Kidney glomerular epithelial cell (primary cell): ENCODE measurements around the gene PRIMPOL.
"Not testable (repeated sequence)": the region's sequence is repeated elsewhere in the genome, so short reads cannot be mapped to it uniquely, and the experiment has no call there.

Source experiments
- DNase-seq: peaks from one replicate; lab custom pipeline; 2025; lab: John Stamatoyannopoulos, UW

Gene PRIMPOL, protein sequence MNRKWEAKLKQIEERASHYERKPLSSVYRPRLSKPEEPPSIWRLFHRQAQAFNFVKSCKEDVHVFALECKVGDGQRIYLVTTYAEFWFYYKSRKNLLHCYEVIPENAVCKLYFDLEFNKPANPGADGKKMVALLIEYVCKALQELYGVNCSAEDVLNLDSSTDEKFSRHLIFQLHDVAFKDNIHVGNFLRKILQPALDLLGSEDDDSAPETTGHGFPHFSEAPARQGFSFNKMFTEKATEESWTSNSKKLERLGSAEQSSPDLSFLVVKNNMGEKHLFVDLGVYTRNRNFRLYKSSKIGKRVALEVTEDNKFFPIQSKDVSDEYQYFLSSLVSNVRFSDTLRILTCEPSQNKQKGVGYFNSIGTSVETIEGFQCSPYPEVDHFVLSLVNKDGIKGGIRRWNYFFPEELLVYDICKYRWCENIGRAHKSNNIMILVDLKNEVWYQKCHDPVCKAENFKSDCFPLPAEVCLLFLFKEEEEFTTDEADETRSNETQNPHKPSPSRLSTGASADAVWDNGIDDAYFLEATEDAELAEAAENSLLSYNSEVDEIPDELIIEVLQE

GRCh38 chr4:184649026-184649970 is at the start of gene PRIMPOL, which contains the start of gene CASP3:
TSS of gene PRIMPOL (plus strand) at chr4:184649738. CDS start at chr4:184657141, 7,403 bp downstream.
TSS of gene CASP3 (minus strand) at chr4:184649447. CDS start at chr4:184638453, 10,994 bp downstream.
- peak; percentile 88 for DNase-seq

DNA sequence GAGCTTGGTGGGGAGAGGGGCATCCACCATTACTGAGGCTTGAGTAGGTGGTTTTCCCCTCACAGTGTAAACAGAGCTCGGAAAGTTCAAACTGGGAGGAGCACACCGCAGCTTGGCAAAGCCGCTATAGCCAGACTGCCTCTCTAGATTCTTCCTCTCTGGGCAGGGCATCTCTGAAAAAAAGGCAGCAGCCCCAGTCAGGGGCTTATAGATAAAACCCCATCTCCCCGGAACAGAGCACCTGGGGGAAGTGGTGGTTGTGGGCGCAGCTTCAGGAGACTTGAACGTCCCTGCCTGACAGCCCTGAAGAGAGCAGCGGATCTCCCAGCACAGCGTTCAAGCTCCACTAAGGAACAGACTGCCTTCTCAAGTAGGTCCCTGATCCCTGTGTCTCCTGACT is 48.6 kb upstream of the PRIMPOL start:
- not testable (repeated sequence) for DNase-seq

- DNase-seq: not testable (repeated sequence)
Measured at GRCh38 chr4:184602857-184603256, 46.7 kb upstream of the PRIMPOL start.

GRCh38 chr4:184607429-184607828 is 42.1 kb upstream of the PRIMPOL start:
- not testable (repeated sequence) for DNase-seq

DNA sequence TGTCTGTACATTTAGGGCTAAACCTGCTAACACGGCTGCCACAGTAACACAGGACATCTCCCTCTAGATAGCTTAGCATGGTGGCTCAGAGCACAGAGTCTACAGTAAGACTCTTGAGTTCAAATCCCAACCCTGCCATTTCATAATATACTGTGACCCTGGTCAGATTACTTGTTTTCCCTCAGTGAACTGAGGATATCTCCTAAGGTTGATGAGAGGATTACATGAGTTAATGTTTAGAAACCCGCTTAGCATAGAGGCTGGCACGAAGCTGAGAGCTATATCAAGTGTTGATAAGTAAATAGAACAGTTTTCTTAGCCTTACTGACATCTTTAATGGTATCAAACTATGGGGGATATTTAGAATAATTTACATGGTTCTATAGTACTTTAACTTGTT is 37.5 kb upstream of the PRIMPOL start:
- DNase-seq: no peak

GRCh38 chr4:184613405-184613804 is 36.1 kb upstream of the PRIMPOL start:
- no peak for DNase-seq

GRCh38 chr4:184614509-184614908 is 35.0 kb upstream of the PRIMPOL start:
- no peak for DNase-seq

- not testable (repeated sequence) for DNase-seq
Measured at GRCh38 chr4:184616168-184616567, 33.4 kb upstream of the PRIMPOL start.

- no peak for DNase-seq
Measured at GRCh38 chr4:184616633-184617551, 32.6 kb upstream of the PRIMPOL start.

DNA sequence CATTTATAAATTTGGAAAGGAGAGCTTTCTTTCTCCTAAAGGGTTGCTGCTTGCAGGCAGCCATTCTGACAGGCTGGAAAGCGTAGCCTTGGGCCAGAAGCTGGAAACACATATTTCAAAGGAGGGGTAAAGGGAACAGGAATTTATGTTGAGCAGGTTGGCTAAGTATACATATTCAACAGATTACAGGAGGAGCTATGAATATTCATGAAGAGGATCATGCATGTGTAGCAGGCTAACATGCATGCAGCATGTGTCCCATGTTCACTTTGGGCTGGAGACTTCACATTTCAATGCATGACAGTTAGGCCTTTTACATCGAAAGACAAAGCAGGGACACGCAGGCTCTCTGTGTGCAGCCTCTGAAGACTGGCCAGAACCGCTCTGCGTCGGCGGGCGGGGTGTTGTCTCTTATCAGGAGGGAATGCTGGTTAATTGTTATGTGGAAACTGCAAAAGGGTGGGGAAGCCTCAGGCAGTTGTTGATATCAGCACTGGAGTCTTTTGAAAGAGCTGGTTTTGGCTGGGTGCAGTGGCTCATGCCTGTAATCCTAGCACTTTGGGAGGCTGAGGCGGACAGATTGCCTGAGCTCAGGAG is 31.8 kb upstream of the PRIMPOL start:
- no peak for DNase-seq

- DNase-seq: no peak
Measured at GRCh38 chr4:184620212-184620867, 29.2 kb upstream of the PRIMPOL start.

GRCh38 chr4:184621518-184621917 is 28.0 kb upstream of the PRIMPOL start:
- DNase-seq: no peak

DNA sequence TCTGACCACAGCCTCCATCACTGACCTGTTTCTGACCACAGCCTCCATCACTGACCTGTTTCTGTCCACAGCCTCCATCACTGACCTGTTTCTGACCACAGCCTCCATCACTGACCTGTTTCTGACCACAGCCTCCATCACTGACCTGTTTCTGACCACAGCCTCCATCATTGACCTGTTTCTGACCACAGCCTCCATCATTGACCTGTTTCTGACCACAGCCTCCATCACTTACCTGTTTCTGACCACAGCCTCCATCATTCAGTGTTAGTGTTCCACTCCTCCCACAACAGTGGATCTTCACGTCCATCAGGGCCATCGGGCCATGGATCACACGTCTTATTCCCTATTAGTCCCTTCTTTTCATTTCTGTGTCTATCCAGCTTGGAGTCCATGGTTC is 25.0 kb upstream of the PRIMPOL start:
- not testable (repeated sequence) for DNase-seq

GRCh38 chr4:184624972-184625554 is 24.5 kb upstream of the PRIMPOL start:
- DNase-seq: no peak

DNA sequence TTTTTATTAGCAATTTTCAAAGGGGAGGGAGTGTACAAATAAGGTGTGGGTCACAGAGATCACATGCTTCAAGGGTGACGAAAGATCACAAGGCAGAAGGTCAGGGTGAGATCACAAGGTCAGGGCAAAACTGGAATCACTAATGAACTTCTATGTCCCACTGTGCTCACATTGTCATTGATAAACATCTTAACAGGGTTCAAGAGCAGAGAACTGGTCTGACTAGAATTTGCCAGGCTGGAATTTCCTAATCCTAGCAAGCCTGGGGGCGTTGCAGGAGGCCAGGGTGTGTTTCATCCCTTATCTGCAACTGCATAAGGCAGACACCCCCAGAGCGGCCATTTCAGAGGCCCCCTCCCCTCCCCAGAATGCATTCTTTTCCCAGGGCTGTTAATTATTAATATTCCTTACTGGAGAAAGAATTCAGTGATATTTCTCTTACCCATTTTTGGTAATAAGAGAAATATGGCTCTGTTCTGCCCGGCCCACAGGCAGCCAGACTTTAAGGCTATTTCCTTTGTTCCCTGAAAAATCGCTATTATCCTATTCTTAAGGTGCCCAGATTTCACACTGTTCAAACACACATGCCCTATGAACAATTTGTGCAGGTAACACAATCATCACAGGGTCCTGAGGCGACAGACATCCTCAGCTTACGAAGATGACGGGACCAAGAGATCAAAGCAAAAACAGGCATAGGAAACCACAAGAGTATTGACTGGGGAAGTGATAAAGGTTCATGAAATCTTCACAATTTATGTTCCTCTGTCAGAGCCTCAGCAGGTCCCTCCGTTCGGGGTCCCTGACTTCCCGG is 23.5 kb upstream of the PRIMPOL start:
- DNase-seq: not testable (repeated sequence)

DNA sequence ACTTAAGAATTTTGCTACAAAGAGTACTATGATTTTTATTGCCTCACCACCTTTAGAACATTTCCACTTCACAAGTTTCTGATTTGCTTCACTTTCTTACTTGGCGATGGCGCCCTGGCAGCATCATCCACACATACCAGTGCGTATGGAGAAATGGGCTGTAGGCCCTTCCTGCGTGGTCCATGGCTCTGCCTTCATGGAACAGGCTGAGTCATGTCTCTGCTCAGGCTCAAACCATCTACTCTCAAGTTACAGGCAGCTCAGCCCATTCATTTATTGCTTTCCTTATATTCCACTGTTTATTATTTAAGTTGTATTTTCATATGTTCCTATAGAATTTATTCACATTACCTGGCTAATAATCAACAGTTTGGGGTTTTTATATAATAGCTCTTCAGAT is 21.4 kb upstream of the PRIMPOL start:
- no peak for DNase-seq

DNA sequence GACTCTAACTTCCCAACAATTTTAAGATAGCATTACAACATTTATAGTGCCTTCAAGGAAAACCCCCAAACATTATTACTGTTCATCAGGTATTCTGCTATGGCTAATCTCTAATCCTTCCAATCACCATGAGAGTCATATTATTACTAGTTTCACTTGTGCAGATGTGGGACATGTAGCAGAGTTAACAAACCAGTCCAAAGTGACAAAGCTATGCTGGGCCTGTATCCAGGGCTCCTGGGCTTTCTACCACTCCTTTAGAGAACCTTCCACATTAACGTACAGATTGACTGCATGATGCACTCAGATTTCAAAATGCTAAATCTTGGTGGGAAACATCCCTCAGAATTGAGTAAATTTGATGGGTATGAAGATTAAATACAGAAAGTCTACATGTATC is 16.7 kb upstream of the PRIMPOL start:
- DNase-seq: no peak

DNA sequence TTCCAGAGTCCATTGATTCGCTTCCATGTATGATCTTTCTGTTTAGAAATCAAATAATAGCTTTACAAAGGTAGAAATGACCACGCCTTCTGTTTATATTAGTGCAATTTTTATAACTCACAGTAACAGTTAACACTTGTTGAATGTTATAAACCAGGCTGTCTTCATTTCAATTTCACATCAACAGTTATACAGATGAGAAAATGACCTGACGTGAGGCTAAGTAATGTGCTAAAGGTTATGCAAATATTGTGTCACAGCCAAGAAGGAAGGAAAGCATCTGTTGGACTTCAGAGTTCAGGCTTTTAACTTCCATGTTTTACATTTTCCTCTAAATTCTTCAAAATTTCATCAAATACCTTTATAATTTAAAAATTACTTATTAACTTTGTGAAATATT is 14.2 kb upstream of the PRIMPOL start:
- DNase-seq: no peak

DNA sequence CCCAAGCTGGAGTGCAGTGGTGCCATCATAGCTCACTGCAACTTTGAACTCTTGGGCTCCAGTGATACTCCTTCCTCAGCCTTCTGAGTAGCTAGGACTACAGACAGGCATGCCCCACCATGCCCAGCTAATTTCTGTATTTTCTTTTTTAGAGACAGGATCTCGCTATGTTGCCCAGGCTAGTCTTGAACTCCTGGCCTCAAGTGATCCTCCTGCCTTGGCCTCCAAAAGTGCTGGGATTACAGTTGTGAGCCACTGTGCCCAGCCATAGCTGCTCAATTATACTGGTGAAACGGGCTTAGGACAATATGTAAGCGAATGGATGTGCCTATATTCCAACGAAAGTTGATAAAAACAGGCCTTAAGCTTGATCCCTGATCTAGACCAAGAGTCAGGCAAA is 13.4 kb upstream of the PRIMPOL start:
- no peak for DNase-seq
